Measurements from ENCODE around the gene ADH1A.
"Not testable (repeated sequence)": the region's sequence is repeated elsewhere in the genome, so short reads cannot be mapped to it uniquely, and the experiment has no call there.

Gene ADH1A

GRCh38 chr4:99276417-99276816 is 14.4 kb downstream of the ADH1A start:
- DNase-seq = no peak

- DNase-seq = no peak
Observed at GRCh38 chr4:99275885-99276284, 14.9 kb downstream of the ADH1A start.

GRCh38 chr4:99275050-99275449 is 15.7 kb downstream of the ADH1A start:
- no peak for DNase-seq

GRCh38 chr4:99273704-99274103 is 17.1 kb downstream of the ADH1A start:
- DNase-seq = no peak

- DNase-seq = no peak
Observed at GRCh38 chr4:99264927-99265326, 25.9 kb downstream of the ADH1A start.

- no peak for DNase-seq
Observed at GRCh38 chr4:99252746-99253145, 38.0 kb downstream of the ADH1A start.

- peak; percentile 0 for DNase-seq
Observed at GRCh38 chr4:99248714-99249113, 42.1 kb downstream of the ADH1A start.

GRCh38 chr4:99235955-99236354 is 54.8 kb downstream of the ADH1A start:
- no peak for DNase-seq

GRCh38 chr4:99234331-99235010 is 56.3 kb downstream of the ADH1A start:
- no peak for DNase-seq

- not testable (repeated sequence) for DNase-seq
Observed at GRCh38 chr4:99233397-99233796, 57.4 kb downstream of the ADH1A start.

- DNase-seq = not testable (repeated sequence)
Observed at GRCh38 chr4:99228706-99229105, 62.1 kb downstream of the ADH1A start.

GRCh38 chr4:99227646-99228045 is 63.1 kb downstream of the ADH1A start:
- DNase-seq = not testable (repeated sequence)

Measured in NCI-H748 treated with DMSO at 0.1 percent for 48 hours (cell line).